Bronchial epithelial cell (primary cell): ENCODE data around the gene CREB5. TPM values are rescaled to one million over a fixed set of nuclear protein-coding genes. Genes with fewer than 3 reads are reported as not detected.
"Not testable (repeated sequence)": the region's sequence is repeated elsewhere in the genome, so short reads cannot be mapped to it uniquely, and the experiment has no call there.

ENCODE experiments used
- DNase-seq: peaks from one replicate; pipeline ENCODE4 v3.0.0-alpha.2; 2010; ENCODE audit warnings: low read depth
- FAIRE-seq: peaks from 2 replicates; lab custom pipeline; 2011; peaks lifted over from hg19 to GRCh38; lab: Jason Lieb, UNC
- H3K27me3 ChIP-seq: 2 replicates; pipeline ENCODE4 v1.5.1; 2011; ENCODE audit warnings: low read length; ENCODE audit not compliant: control insufficient read depth, insufficient read depth
- H3K36me3 ChIP-seq: 2 replicates; pipeline ENCODE4 v1.5.1; 2011; ENCODE audit warnings: low read length; ENCODE audit not compliant: control insufficient read depth, insufficient read depth
- H3K4me3 ChIP-seq: 2 replicates; pipeline ENCODE4 v1.5.1; 2011; ENCODE audit warnings: mild to moderate bottlenecking, low read depth, low read length, control low read depth
- CTCF ChIP-seq: IDR thresholded peaks from 2 replicates; pipeline ENCODE4 v1.5.1; 2011; ENCODE audit warnings: mild to moderate bottlenecking, moderate library complexity, low read length, control low read depth, inconsistent platforms; ENCODE audit not compliant: insufficient read depth, severe bottlenecking
- total RNA-seq: library from RNA; depleted of rRNA; stranded (reverse); fragments of >200 nt; gene quantifications from 2 replicates; pipeline ENCODE4 v1.2.1, GENCODE V29; 2014

The CREB5 gene
- total RNA-seq, 1 donor from 2014 or later, result 2.1 TPM

- DNase-seq (peak; percentile 93), FAIRE-seq (peak; percentile 98)
- Histone ChIP-seq H3K27me3 (no peaks in the 10 kb centered on the region), H3K4me3 (no peak overlapping the region), H3K36me3 (no peaks in the 10 kb centered on the region)
- no peak for TF ChIP-seq CTCF
Observed at GRCh38 chr7:28818996-28819395, 406.7 kb downstream of the CREB5 start.

DNA sequence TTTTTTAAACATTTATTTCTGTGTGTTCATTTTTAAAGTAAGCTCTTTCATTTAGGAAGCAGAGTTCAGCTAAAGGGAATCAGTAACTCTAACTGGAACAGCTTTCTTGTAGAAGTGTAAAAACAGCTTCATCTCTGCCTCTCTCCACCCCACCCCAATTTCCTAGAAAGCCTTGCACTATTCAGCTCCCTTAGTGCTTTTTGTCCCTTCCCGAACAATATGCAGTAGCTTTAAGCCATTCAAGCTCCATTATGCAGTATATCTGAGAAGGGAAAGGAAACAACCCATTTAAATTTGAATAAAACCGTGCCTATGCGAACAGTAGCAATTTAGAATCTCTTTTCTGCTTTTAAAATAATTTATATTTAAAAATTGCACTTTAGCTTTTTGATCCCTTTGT lies 411.3 kb downstream of the CREB5 start:
- Histone ChIP-seq H3K27me3 (no peaks in the 10 kb centered on the region), H3K36me3 (no peaks in the 10 kb centered on the region), H3K4me3 (no peak overlapping the region)
- FAIRE-seq (no peak), DNase-seq (no peak)
- TF ChIP-seq CTCF, result no peak

GRCh38 chr7:28825817-28826448 lies 413.6 kb downstream of the CREB5 start:
- not testable (repeated sequence) for H3K36me3 ChIP-seq, FAIRE-seq, H3K4me3 ChIP-seq, DNase-seq, H3K27me3 ChIP-seq

GRCh38 chr7:28830846-28831245 lies 418.5 kb downstream of the CREB5 start:
- TF ChIP-seq CTCF, result no peak
- no peaks in the 10 kb centered on the region for H3K36me3 ChIP-seq

GRCh38 chr7:28832669-28833068 lies 420.4 kb downstream of the CREB5 start:
- no peaks in the 10 kb centered on the region for H3K27me3 ChIP-seq
- DNase-seq (no peak), FAIRE-seq (peak; percentile 50)
- no peak for TF ChIP-seq CTCF
- no peak overlapping the region for H3K4me3 ChIP-seq
- H3K36me3 ChIP-seq, result no peaks in the 10 kb centered on the region

More at GRCh38 chr7:28830846-28831245, 418.5 kb downstream of the CREB5 start:
- no peak for FAIRE-seq
- DNase-seq, result no peak
- Histone ChIP-seq H3K27me3 (no peaks in the 10 kb centered on the region), H3K4me3 (no peak overlapping the region)

- no peak for TF ChIP-seq CTCF
- H3K36me3 ChIP-seq, result no peaks in the 10 kb centered on the region
- FAIRE-seq, result no peak
- H3K27me3 ChIP-seq, result no peaks in the 10 kb centered on the region
- DNase-seq, result peak; percentile 27
- H3K4me3 ChIP-seq, result no peak overlapping the region
Observed at GRCh38 chr7:28835800-28836199, 423.5 kb downstream of the CREB5 start.
